Measurements from ENCODE around the gene CLEC2L.

CLEC2L gene

DNA sequence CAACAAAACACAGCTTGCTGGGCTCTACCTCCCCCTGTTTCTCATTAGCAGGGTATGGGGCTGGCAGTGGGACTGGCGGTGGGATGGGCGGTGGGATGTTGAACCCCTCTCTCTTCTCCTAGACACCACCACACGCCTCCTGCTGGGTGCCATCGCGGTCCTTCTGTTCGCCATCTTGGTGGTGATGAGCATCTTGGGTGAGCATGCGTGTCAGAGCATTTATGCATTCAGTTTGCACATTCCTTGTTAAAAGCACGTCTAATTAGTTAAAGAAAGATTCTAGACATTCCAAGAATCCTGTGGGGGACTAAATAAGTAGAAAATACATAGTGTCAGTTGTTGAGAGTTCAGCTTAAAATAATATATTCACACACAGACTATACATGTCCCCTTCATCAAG, 12.7 kb downstream of the CLEC2L start:
- DNase-seq: no peak
- no peak overlapping the region for H3K27ac ChIP-seq (ENCODE audit: low read length)
- H4K20me1 ChIP-seq (ENCODE audit: insufficient read depth, low read length): no peaks in the 10 kb centered on the region
- no peaks in the 10 kb centered on the region for H3K79me2 ChIP-seq (ENCODE audit: insufficient read depth, low read length)
- H3K27me3 ChIP-seq (ENCODE audit: insufficient read depth, low read length, poor library complexity): no peaks in the 10 kb centered on the region
- H3K4me3 ChIP-seq (ENCODE audit: low read depth in 1 of 2, low read length in 2 of 2): no peak overlapping the region
- TF ChIP-seq EZH2 (IDR thresholded peaks at IDR 0.05; ENCODE audit: borderline replicate concordance, low read depth, low read length, severe bottlenecking) (no peak), CTCF (IDR thresholded peaks at IDR 0.05; ENCODE audit: borderline replicate concordance, extremely low read depth, low read length, poor library complexity, severe bottlenecking) (no peak)
- H2AFZ ChIP-seq (ENCODE audit: low read depth, low read length): no peak overlapping the region
- H3K9me3 ChIP-seq (ENCODE audit: insufficient read depth, low read length, severe bottlenecking): no peaks in the 10 kb centered on the region
- no peak overlapping the region for H3K4me2 ChIP-seq (ENCODE audit: insufficient read depth, low read length)
- no peaks in the 10 kb centered on the region for H3K36me3 ChIP-seq (ENCODE audit: insufficient read depth, low read length)
- no peak for ATAC-seq (ENCODE audit: insufficient read depth, low read depth)
- no peak overlapping the region for H3K9ac ChIP-seq (ENCODE audit: low read depth, low read length)
- no peaks in the 10 kb centered on the region for H3K4me1 ChIP-seq (ENCODE audit: insufficient read depth, low read length)

GRCh38 chr7:139538881-139539635, 15.6 kb downstream of the CLEC2L start:
- no peak overlapping the region for H2AFZ ChIP-seq (ENCODE audit: low read depth, low read length)
- no peaks in the 10 kb centered on the region for H3K9me3 ChIP-seq (ENCODE audit: insufficient read depth, low read length, severe bottlenecking)
- TF ChIP-seq CTCF (IDR thresholded peaks at IDR 0.05; ENCODE audit: borderline replicate concordance, extremely low read depth, low read length, poor library complexity, severe bottlenecking) (no peak), EZH2 (IDR thresholded peaks at IDR 0.05; ENCODE audit: borderline replicate concordance, low read depth, low read length, severe bottlenecking) (no peak)
- H3K27ac ChIP-seq (ENCODE audit: low read length): no peak overlapping the region
- DNase-seq (no peak), ATAC-seq (ENCODE audit: insufficient read depth, low read depth) (no peak)
- no peak overlapping the region for H3K4me3 ChIP-seq (ENCODE audit: low read depth in 1 of 2, low read length in 2 of 2)
- H4K20me1 ChIP-seq (ENCODE audit: insufficient read depth, low read length): no peaks in the 10 kb centered on the region
- H3K27me3 ChIP-seq (ENCODE audit: insufficient read depth, low read length, poor library complexity): no peaks in the 10 kb centered on the region
- no peaks in the 10 kb centered on the region for H3K4me1 ChIP-seq (ENCODE audit: insufficient read depth, low read length)
- no peak overlapping the region for H3K4me2 ChIP-seq (ENCODE audit: insufficient read depth, low read length)
- H3K36me3 ChIP-seq (ENCODE audit: insufficient read depth, low read length): no peaks in the 10 kb centered on the region
- H3K79me2 ChIP-seq (ENCODE audit: insufficient read depth, low read length): no peaks in the 10 kb centered on the region
- no peak overlapping the region for H3K9ac ChIP-seq (ENCODE audit: low read depth, low read length)

DNA sequence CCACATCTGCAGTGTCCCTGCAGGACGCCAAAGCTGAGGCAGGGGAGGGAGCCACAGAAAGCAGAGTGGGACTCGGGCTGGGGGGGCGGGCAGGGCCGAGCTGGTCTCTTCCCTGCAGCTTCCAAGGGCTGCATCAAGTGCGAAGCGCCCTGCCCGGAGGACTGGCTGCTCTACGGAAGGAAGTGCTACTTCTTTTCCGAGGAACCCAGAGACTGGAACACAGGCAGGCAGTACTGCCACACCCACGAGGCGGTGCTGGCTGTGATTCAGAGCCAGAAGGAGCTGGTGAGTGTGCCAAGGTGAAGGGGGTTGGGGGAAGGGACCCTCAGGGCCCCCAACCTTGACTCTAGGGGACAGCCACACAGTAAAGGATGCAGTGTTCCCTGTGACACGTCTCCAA, 16.7 kb downstream of the CLEC2L start:
- no peaks in the 10 kb centered on the region for H3K9me3 ChIP-seq (ENCODE audit: insufficient read depth, low read length, severe bottlenecking)
- H3K4me1 ChIP-seq (ENCODE audit: insufficient read depth, low read length): no peaks in the 10 kb centered on the region
- DNase-seq (no peak), ATAC-seq (ENCODE audit: insufficient read depth, low read depth) (no peak)
- no peaks in the 10 kb centered on the region for H3K27me3 ChIP-seq (ENCODE audit: insufficient read depth, low read length, poor library complexity)
- no peak overlapping the region for H3K4me3 ChIP-seq (ENCODE audit: low read depth in 1 of 2, low read length in 2 of 2)
- no peaks in the 10 kb centered on the region for H3K36me3 ChIP-seq (ENCODE audit: insufficient read depth, low read length)
- H3K79me2 ChIP-seq (ENCODE audit: insufficient read depth, low read length): no peaks in the 10 kb centered on the region
- TF ChIP-seq CTCF (IDR thresholded peaks at IDR 0.05; ENCODE audit: borderline replicate concordance, extremely low read depth, low read length, poor library complexity, severe bottlenecking) (no peak), EZH2 (IDR thresholded peaks at IDR 0.05; ENCODE audit: borderline replicate concordance, low read depth, low read length, severe bottlenecking) (no peak)
- no peak overlapping the region for H3K4me2 ChIP-seq (ENCODE audit: insufficient read depth, low read length)
- no peaks in the 10 kb centered on the region for H4K20me1 ChIP-seq (ENCODE audit: insufficient read depth, low read length)
- H2AFZ ChIP-seq (ENCODE audit: low read depth, low read length): no peak overlapping the region
- H3K27ac ChIP-seq (ENCODE audit: low read length): no peak overlapping the region
- no peak overlapping the region for H3K9ac ChIP-seq (ENCODE audit: low read depth, low read length)

Measured in DND-41 (cell line).